Muscle layer of colon (tissue), 2 donors: Measurements from ENCODE around the gene KIRREL3.

Experiments used
- H3K27ac ChIP-seq: one replicate; pipeline ENCODE4 v1.7.0; 2013; ENCODE audit warnings: low read depth, mild to moderate bottlenecking, low read length, moderate library complexity
- H3K27me3 ChIP-seq, 2 donors: one replicate each; pipeline ENCODE4 v1.7.0; 2013; ENCODE audit warnings: low read length in 2 of 2, mild to moderate bottlenecking in 2 of 2; ENCODE audit not compliant: insufficient read depth in 2 of 2, control insufficient read depth in 1 of 2
- H3K36me3 ChIP-seq: one replicate; pipeline ENCODE4 v1.7.0; 2013; ENCODE audit warnings: mild to moderate bottlenecking, low read length; ENCODE audit not compliant: insufficient read depth
- H3K4me1 ChIP-seq: one replicate; pipeline ENCODE4 v1.7.0; 2013; ENCODE audit warnings: mild to moderate bottlenecking, low read length; ENCODE audit not compliant: insufficient read depth
- H3K4me3 ChIP-seq, 2 donors: one replicate each; pipeline ENCODE4 v1.7.0; 2013; ENCODE audit warnings: low read length in 2 of 2, low read depth in 1 of 2, mild to moderate bottlenecking in 1 of 2, moderate library complexity in 1 of 2
- H3K9ac ChIP-seq: one replicate; pipeline ENCODE4 v1.7.0; 2013; ENCODE audit warnings: low read length
- H3K9me3 ChIP-seq: one replicate; pipeline ENCODE4 v1.7.0; 2013; ENCODE audit warnings: mild to moderate bottlenecking, low read length
- donor health status: abdominal sarcoma.
- donor health status: Adenocarcinoma of cecum.

The KIRREL3 gene

DNA sequence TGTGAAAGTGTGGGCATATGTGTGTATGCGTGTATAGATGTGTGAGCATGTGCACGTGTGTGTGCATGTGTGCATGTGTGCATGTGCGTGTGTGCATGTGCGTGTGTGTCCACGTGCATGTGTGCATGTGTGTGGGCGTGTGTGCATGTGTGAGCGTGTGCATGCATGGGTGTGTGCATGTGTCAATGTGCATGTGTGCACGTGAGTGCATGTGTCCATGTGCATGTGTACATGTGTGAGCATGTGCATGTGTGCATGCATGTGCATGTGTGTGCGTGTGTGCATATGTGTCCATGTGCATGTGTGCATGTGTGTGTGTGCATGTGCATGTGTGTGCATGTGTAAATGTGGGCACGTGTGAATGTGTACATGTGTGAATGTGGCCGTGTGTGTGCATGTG, 549.8 kb downstream of the KIRREL3 start:
- H3K27me3 ChIP-seq, result peaks cover 0 to 19% of the 10 kb centered on the region in 2 donors
- H3K27ac ChIP-seq, result no peak overlapping the region
- no peaks in the 10 kb centered on the region for H3K36me3 ChIP-seq

GRCh38 chr11:126450198-126450597, 550.4 kb downstream of the KIRREL3 start:
- H3K9me3 ChIP-seq, result no peaks in the 10 kb centered on the region
- no peaks in the 10 kb centered on the region for H3K4me1 ChIP-seq
- no peaks in the 10 kb centered on the region for H3K36me3 ChIP-seq
- no peak overlapping the region for H3K9ac ChIP-seq
- peaks cover 0 to 19% of the 10 kb centered on the region in 2 donors for H3K27me3 ChIP-seq
- no peak overlapping the region for H3K27ac ChIP-seq
- H3K4me3 ChIP-seq, result no peak overlapping the region

More for the DNA sequence above, 549.8 kb downstream of the KIRREL3 start:
- no peaks in the 10 kb centered on the region for H3K4me1 ChIP-seq
- no peak overlapping the region for H3K9ac ChIP-seq
- no peaks in the 10 kb centered on the region for H3K9me3 ChIP-seq
- no peak overlapping the region for H3K4me3 ChIP-seq

DNA sequence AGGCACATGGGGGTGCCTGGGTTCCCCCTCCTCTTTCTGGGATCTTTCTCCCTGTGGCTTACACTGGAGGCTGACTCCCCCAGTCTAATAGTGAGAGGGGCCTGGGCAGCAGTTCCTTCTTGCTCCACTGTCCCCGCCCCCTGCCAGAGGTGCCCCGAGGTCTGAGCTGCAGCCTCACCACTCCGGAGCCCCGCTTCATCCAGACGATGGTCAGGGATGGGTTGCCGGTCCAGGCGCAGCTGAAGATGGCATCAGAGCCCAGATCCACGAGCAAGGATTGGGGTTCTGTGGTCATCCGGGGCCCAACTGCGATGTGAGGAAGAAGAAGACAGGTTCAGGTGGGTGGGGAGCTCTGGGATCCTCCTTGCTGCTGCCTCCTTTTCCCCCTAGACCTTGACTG, 554.0 kb downstream of the KIRREL3 start:
- Histone ChIP-seq H3K4me1 (no peaks in the 10 kb centered on the region), H3K36me3 (no peaks in the 10 kb centered on the region), H3K9me3 (no peaks in the 10 kb centered on the region), H3K4me3 (no peak overlapping the region), H3K27me3 (no peaks in the 10 kb centered on the region), H3K9ac (no peak overlapping the region), H3K27ac (no peak overlapping the region)

DNA sequence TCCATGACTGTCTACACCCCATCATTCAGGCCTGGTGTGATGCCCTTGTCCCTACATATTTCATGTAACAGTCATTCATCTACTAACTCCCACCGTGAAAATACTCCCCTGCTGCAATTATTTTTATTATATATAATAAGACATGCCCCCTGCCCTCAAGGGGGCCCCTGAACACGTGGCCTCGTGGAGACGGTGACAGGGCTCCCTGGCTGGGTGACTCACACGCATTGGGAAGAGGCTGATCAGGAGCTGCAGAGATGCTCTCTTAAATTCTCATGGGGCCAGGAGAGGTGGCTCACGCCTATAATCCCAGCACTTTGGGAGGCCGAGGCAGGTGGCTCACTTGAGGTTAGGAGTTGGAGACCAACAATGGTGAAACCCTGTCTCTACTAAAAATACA, 556.5 kb downstream of the KIRREL3 start:
- Histone ChIP-seq H3K27me3 (no peaks in the 10 kb centered on the region), H3K9me3 (no peaks in the 10 kb centered on the region), H3K4me1 (peaks cover 5% of the 10 kb centered on the region), H3K27ac (no peak overlapping the region), H3K9ac (no peak overlapping the region), H3K36me3 (no peaks in the 10 kb centered on the region), H3K4me3 (no peak overlapping the region)

GRCh38 chr11:126443120-126443519, 557.5 kb downstream of the KIRREL3 start:
- H3K9ac ChIP-seq, result no peak overlapping the region
- no peaks in the 10 kb centered on the region for H3K36me3 ChIP-seq
- no peak overlapping the region for H3K4me3 ChIP-seq

GRCh38 chr11:126440792-126441514, 559.6 kb downstream of the KIRREL3 start:
- Histone ChIP-seq H3K27me3 (no peaks in the 10 kb centered on the region), H3K4me1 (peaks cover 5% of the 10 kb centered on the region), H3K4me3 (no peak overlapping the region), H3K36me3 (no peaks in the 10 kb centered on the region), H3K9ac (no peak overlapping the region), H3K27ac (no peak overlapping the region), H3K9me3 (no peaks in the 10 kb centered on the region)

More at GRCh38 chr11:126443120-126443519, 557.5 kb downstream of the KIRREL3 start:
- no peak overlapping the region for H3K27ac ChIP-seq
- H3K27me3 ChIP-seq, result no peaks in the 10 kb centered on the region
- no peaks in the 10 kb centered on the region for H3K9me3 ChIP-seq
- H3K4me1 ChIP-seq, result peaks cover 5% of the 10 kb centered on the region

DNA sequence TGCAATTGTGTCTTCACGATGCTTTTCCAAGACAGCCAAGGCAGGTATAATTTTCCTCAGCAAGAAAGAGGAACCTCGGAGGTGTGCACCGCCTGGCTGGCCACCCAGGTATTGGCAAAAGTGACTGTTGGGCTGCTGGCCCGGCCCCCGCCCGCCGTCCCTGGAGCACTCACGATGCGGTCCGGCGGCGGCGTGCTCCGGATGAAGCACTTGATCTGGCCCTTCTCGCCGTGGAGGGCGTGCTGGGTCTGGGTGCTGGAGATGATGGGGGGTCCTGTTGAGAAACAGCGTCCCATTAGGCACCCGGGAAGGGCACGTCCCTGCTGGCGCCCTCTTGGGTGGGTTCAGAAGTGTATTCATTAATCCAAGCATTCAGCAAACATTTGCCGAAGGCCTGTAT, 560.3 kb downstream of the KIRREL3 start:
- no peaks in the 10 kb centered on the region for H3K36me3 ChIP-seq
- peaks cover 5% of the 10 kb centered on the region for H3K4me1 ChIP-seq
- no peak overlapping the region for H3K27ac ChIP-seq
- H3K4me3 ChIP-seq, result no peak overlapping the region
- no peaks in the 10 kb centered on the region for H3K9me3 ChIP-seq
- no peak overlapping the region for H3K9ac ChIP-seq
- H3K27me3 ChIP-seq, result no peaks in the 10 kb centered on the region

DNA sequence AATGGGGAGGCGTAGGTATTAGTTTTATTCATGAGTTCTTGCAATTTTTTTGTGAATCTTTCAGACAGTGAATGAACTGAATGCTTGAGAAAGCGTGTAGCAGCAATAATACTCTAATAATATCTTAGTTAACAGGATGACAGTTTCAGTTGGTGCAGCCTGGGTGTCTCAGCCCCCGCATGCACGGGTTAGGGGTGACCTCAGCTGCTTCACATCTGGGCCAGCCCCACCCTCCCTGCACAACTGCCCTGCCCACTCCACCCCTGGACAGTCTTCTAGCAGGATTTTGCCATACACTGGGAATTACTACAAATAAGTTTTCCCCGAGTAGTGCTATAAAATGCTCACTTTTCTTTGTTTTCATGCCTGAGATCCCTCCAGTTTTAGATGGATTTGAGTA, 561.9 kb downstream of the KIRREL3 start:
- no peak overlapping the region for H3K4me3 ChIP-seq
- H3K9ac ChIP-seq, result no peak overlapping the region
- peaks cover 5% of the 10 kb centered on the region for H3K4me1 ChIP-seq
- no peak overlapping the region for H3K27ac ChIP-seq
- no peaks in the 10 kb centered on the region for H3K36me3 ChIP-seq
- H3K27me3 ChIP-seq, result no peaks in the 10 kb centered on the region
- H3K9me3 ChIP-seq, result no peaks in the 10 kb centered on the region

GRCh38 chr11:126438272-126438671, 562.3 kb downstream of the KIRREL3 start:
- no peaks in the 10 kb centered on the region for H3K36me3 ChIP-seq
- H3K4me3 ChIP-seq, result no peak overlapping the region
- H3K9ac ChIP-seq, result no peak overlapping the region
- H3K27ac ChIP-seq, result no peak overlapping the region
- no peaks in the 10 kb centered on the region for H3K27me3 ChIP-seq
- H3K4me1 ChIP-seq, result peaks cover 5% of the 10 kb centered on the region
- no peaks in the 10 kb centered on the region for H3K9me3 ChIP-seq

GRCh38 chr11:126437731-126438130, 562.8 kb downstream of the KIRREL3 start:
- Histone ChIP-seq H3K9me3 (no peaks in the 10 kb centered on the region), H3K4me1 (peaks cover 5% of the 10 kb centered on the region), H3K36me3 (no peaks in the 10 kb centered on the region), H3K4me3 (no peak overlapping the region), H3K27me3 (no peaks in the 10 kb centered on the region), H3K27ac (no peak overlapping the region), H3K9ac (no peak overlapping the region)

DNA sequence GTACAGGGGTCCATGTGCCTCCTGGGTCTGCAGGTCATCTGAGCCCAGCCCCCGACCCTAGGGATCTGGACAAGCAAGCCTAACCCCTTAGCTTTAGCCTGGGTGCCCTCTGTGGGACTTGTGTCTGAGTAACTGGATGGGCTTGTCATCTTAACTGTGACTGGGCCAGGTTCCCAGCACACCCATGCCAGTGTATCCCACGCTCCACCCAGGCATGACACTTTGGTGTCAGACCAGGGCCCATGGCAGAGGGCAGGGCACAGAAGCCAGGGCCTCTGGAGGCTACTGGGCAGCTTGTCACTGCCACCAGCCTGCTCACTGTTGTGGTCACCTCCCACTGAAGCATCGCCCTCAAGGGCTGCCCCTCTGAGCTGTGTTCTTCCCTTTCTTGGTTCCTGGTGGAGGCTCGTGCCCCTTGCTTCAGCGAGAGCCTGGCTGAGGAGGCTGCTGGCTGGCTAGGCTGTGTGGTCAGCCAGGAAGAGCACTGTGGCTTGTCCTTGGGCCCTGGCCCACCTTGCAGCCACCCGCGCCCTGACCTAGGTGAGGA, 564.3 kb downstream of the KIRREL3 start:
- Histone ChIP-seq H3K27ac (no peak overlapping the region), H3K9me3 (no peaks in the 10 kb centered on the region), H3K9ac (no peak overlapping the region), H3K4me1 (peaks cover 17% of the 10 kb centered on the region), H3K4me3 (no peak overlapping the region), H3K36me3 (no peaks in the 10 kb centered on the region), H3K27me3 (no peaks in the 10 kb centered on the region)

GRCh38 chr11:126434950-126435335, 565.6 kb downstream of the KIRREL3 start:
- H3K27me3 ChIP-seq, result no peaks in the 10 kb centered on the region
- no peak overlapping the region for H3K4me3 ChIP-seq
- no peaks in the 10 kb centered on the region for H3K9me3 ChIP-seq
- no peaks in the 10 kb centered on the region for H3K36me3 ChIP-seq
- no peak overlapping the region for H3K9ac ChIP-seq
- peaks cover 13% of the 10 kb centered on the region for H3K4me1 ChIP-seq
- no peak overlapping the region for H3K27ac ChIP-seq
